Endodermal cell (in vitro differentiated cells): ENCODE measurements around the gene HNRNPA1. TPM values are rescaled to one million over a fixed set of nuclear protein-coding genes. Genes with fewer than 3 reads are reported as not detected.

ENCODE experiments used
- DNase-seq: peaks from one replicate; pipeline ENCODE4 v3.0.0-alpha.2; 2017
- H3K27ac ChIP-seq: 2 replicates; pipeline ENCODE4 v1.5.1; 2013; ENCODE audit warnings: mild to moderate bottlenecking, low read depth, low read length, moderate library complexity
- H3K27me3 ChIP-seq: 2 replicates; pipeline ENCODE4 v1.6.1; 2013; ENCODE audit warnings: mild to moderate bottlenecking, low read length, moderate library complexity; ENCODE audit not compliant: insufficient read depth, control insufficient read depth, poor library complexity, severe bottlenecking
- H3K36me3 ChIP-seq: 2 replicates; pipeline ENCODE4 v1.7.0; 2013; ENCODE audit warnings: mild to moderate bottlenecking, low read length, moderate library complexity; ENCODE audit not compliant: control insufficient read depth, insufficient read depth
- H3K4me1 ChIP-seq: one replicate; pipeline ENCODE4 v1.7.0; 2013; ENCODE audit warnings: low read length; ENCODE audit not compliant: control insufficient read depth, insufficient read depth
- H3K4me3 ChIP-seq: 2 replicates; pipeline ENCODE4 v1.5.1; 2013; ENCODE audit warnings: mild to moderate bottlenecking, low read length, moderate library complexity
- H3K9ac ChIP-seq: 2 replicates; pipeline ENCODE4 v1.6.1; 2013; ENCODE audit warnings: mild to moderate bottlenecking, low read length, moderate library complexity; ENCODE audit not compliant: poor library complexity, severe bottlenecking; ENCODE audit errors: extremely low read depth
- H3K9me3 ChIP-seq: 2 replicates; pipeline ENCODE4 v1.6.1; 2013; ENCODE audit warnings: mild to moderate bottlenecking, low read length, moderate library complexity; ENCODE audit not compliant: control insufficient read depth
- H3K27ac Mint-ChIP-seq: 2 replicates; pipeline ENCODE4 v1.8.0; 2020; ENCODE audit warnings: mixed read lengths
- H3K27me3 Mint-ChIP-seq: 2 replicates; pipeline ENCODE4 v1.8.0; 2021; ENCODE audit warnings: mild to moderate bottlenecking, mixed read lengths; ENCODE audit not compliant: insufficient read depth
- H3K36me3 Mint-ChIP-seq: 2 replicates; pipeline ENCODE4 v1.8.0; 2020; ENCODE audit warnings: low read depth, mixed read lengths
- H3K4me1 Mint-ChIP-seq: 2 replicates; pipeline ENCODE4 v1.8.0; 2020; ENCODE audit warnings: mixed read lengths
- H3K4me3 Mint-ChIP-seq: 2 replicates; pipeline ENCODE4 v1.8.0; 2020; ENCODE audit warnings: mild to moderate bottlenecking, moderate library complexity, mixed read lengths
- H3K9me3 Mint-ChIP-seq: 2 replicates; pipeline ENCODE4 v1.8.0; 2020; ENCODE audit warnings: mild to moderate bottlenecking, mixed read lengths
- WGBS, 2 experiments: methylation state at CpG; one replicate each; pipeline versions ENCODE4 v1.1.5 to v1.1.7; 2013; ENCODE audit warnings: missing lambda C conversion rate in 2 of 2, mixed read lengths in 1 of 2; ENCODE audit not compliant: insufficient coverage in 1 of 2, insufficient read length in 1 of 2; 5-methylcytosine and 5-hydroxymethylcytosine counted together
- total RNA-seq, 2 donors: library from RNA; stranded (reverse); fragmentation: NEBNext Ultra II Directional in 1 of 2; extraction: Animal tissue kit (Norgen Biotek cat#: 25700) in 1 of 2; gene quantifications; 2 replicates in 1 of 2; 3 replicates in 1 of 2; pipeline ENCODE4 v1.2.1, GENCODE V29; 2021
- TF ChIP-seq, protein P1 (sequence below): fragments of 200-600 bp; sonication (generic); conservative IDR thresholded peaks from 2 replicates; pipeline ENCODE4 v1.5.0; 2021; ENCODE audit warnings: antibody characterized with exemption, mild to moderate bottlenecking

HNRNPA1 gene
- total RNA-seq, 2 donors from 2014 or later: 2,414 to 2,488 TPM

DNA sequence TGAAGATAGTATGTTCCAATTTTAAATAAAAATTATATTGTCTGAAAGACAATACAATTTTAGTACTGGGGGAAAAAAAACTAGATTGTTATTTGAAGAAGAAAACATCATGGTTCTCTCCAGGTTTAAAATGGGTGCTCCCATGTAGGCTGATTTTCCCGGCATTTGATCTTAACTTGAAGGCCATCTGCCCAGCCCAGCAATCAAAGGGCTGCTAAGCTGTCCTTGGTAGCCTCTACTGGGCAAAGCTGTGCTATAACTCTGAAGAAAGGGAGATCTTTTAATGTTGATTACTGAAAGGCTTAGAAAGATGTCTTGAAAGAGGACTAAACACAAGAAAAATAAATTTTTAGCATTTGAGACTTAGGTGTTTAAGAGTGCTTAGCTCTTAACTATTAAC is 42.0 kb upstream of the HNRNPA1 start:
- no peaks in the 10 kb centered on the region for H3K4me1 ChIP-seq
- H3K27me3 ChIP-seq: no peaks in the 10 kb centered on the region
- H3K9me3 ChIP-seq: no peaks in the 10 kb centered on the region
- H3K36me3 ChIP-seq: peaks cover 84% of the 10 kb centered on the region
- no peak for DNase-seq
- H3K27ac ChIP-seq: no peak overlapping the region
- H3K9me3 Mint-ChIP-seq: no peaks in the 10 kb centered on the region
- H3K27ac Mint-ChIP-seq: no peak overlapping the region
- no peak overlapping the region for H3K9ac ChIP-seq
- no peaks in the 10 kb centered on the region for H3K27me3 Mint-ChIP-seq
- no peaks in the 10 kb centered on the region for H3K4me1 Mint-ChIP-seq
- 100% methylated on average over 1 of the region's 1 CpG for WGBS, 2 experiments
- TF ChIP-seq, protein P1, sequence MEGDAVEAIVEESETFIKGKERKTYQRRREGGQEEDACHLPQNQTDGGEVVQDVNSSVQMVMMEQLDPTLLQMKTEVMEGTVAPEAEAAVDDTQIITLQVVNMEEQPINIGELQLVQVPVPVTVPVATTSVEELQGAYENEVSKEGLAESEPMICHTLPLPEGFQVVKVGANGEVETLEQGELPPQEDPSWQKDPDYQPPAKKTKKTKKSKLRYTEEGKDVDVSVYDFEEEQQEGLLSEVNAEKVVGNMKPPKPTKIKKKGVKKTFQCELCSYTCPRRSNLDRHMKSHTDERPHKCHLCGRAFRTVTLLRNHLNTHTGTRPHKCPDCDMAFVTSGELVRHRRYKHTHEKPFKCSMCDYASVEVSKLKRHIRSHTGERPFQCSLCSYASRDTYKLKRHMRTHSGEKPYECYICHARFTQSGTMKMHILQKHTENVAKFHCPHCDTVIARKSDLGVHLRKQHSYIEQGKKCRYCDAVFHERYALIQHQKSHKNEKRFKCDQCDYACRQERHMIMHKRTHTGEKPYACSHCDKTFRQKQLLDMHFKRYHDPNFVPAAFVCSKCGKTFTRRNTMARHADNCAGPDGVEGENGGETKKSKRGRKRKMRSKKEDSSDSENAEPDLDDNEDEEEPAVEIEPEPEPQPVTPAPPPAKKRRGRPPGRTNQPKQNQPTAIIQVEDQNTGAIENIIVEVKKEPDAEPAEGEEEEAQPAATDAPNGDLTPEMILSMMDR: no peak
- peaks cover 62% of the 10 kb centered on the region for H3K36me3 Mint-ChIP-seq
- no peak overlapping the region for H3K4me3 Mint-ChIP-seq
- H3K4me3 ChIP-seq: no peak overlapping the region

DNA sequence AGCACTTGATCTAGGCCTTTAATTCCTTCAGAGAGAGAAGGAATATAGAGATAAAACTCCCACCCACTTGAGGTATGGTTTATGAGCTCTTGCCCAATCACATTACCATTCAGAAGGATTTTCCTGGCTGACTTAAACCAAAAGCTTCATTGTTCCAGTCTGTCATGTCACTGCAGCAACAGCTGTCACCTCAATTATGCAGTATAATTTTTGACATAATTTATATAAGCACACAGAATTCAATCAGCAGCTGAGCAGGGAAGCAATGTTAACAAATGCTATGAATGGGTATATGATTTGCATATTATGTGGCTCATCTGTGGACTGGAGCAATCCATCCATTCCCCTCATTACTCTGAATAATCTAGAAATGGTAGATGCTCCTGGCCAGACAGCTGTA is 40.9 kb upstream of the HNRNPA1 start:
- Histone ChIP-seq H3K9ac (no peak overlapping the region), H3K27ac (no peak overlapping the region), H3K9me3 (no peaks in the 10 kb centered on the region), H3K36me3 (peaks cover 87% of the 10 kb centered on the region), H3K27me3 (no peaks in the 10 kb centered on the region), H3K4me1 (no peaks in the 10 kb centered on the region), H3K4me3 (no peak overlapping the region)
- Mint-ChIP-seq H3K27me3 (no peaks in the 10 kb centered on the region), H3K36me3 (peaks cover 67% of the 10 kb centered on the region), H3K4me1 (no peaks in the 10 kb centered on the region), H3K9me3 (no peaks in the 10 kb centered on the region), H3K27ac (no peak overlapping the region), H3K4me3 (no peak overlapping the region)
- TF ChIP-seq, protein P1: no peak
- no peak for DNase-seq

DNA sequence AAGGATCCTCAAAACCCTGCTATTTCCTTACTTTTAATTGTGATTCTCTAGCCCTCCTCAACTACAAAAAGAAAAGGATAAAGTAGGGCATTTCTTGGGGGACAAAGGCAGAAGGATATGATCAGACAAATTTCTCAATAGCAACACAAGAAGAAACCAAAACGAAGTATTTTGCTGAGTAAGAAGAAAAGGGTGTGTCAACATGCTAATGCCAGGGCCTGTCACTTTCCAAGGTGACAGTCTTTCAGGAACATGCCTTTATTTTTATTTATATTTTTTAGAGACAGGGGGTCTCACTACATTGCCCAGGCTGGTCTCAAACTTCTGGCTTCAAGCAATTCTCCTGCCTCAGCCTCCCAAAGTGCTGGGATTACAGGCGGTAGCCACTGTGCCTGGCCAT is 40.4 kb upstream of the HNRNPA1 start:
- Mint-ChIP-seq H3K27me3 (no peaks in the 10 kb centered on the region), H3K36me3 (peaks cover 68% of the 10 kb centered on the region), H3K4me1 (no peaks in the 10 kb centered on the region), H3K4me3 (no peak overlapping the region), H3K27ac (no peak overlapping the region), H3K9me3 (no peaks in the 10 kb centered on the region)
- DNase-seq: no peak
- H3K4me1 ChIP-seq: no peaks in the 10 kb centered on the region
- H3K27ac ChIP-seq: no peak overlapping the region
- no peak overlapping the region for H3K9ac ChIP-seq
- H3K9me3 ChIP-seq: no peaks in the 10 kb centered on the region
- 88% methylated on average over 2 of the region's 2 CpGs; no CpG with 5 or more reads in 1 of the 2 experiments for WGBS, 2 experiments
- no peak overlapping the region for H3K4me3 ChIP-seq
- peaks cover 87% of the 10 kb centered on the region for H3K36me3 ChIP-seq
- no peaks in the 10 kb centered on the region for H3K27me3 ChIP-seq
- TF ChIP-seq, protein P1: no peak
